ENCODE results near the gene ZBP1.

The ZBP1 gene

DNA sequence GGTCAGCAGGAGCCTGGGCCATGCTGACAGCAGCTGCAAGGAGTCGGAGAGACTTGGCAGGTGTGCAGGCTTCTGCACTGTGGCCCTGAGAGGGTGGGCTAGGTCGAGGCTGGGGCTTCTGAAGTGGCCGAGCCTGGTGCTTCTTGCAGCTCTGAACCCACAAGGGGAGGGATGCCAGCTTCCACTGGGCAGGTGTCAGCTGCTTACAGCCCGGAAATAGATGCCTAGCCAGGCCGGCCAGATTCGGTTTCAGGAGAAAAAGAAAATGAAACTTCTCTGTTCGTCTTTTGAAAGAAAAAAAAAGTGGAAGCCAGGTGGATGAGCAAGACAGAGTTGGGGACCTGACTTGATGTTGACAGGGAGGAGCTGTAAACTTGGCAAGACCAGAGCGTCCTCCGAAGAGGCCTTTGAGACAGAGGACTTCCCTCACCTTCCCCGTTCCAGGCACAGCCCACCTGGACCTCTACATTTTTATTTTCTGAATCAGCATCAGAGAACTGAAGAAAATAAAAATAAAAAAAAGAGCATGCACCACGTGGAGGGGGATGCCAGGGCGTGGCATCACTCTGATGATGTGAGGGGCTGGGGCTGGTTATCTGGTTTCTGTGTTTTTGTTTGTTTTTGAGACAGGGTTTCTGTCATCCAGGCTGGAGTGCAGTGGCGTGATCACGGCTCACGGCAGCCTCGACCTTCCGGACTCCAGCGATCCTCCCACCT, at the start of gene ZBP1:
ZBP1 (minus strand) TSS at position 153 of the 717 bp plus-strand sequence; CDS start at position 22, 131 bp downstream.
- DNase-seq, result peak; percentile 38

GRCh38 chr20:57669632-57670031, 49.4 kb upstream of the ZBP1 start:
- DNase-seq, result no peak

GRCh38 chr20:57667924-57668782, 47.9 kb upstream of the ZBP1 start:
- DNase-seq, result no peak

DNA sequence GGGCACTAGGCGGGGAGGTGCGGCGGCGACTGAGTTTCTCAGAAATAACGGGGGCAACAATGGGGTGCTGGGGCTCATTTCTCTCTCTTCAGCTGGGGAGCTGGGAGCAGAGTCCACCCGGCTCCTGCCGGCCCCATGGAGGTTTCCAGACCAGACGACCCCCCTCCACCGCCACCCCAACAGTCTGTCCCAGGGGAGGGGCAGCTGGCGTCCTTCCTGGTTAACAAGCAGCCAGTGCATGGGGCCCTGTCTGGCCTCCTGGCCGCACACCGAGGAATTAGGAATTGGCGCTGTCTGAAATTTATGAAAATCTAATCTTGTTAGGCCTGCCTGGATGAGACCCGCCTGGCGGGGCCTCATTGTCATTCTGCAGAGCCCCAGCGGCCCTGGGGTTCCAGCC, 47.2 kb upstream of the ZBP1 start:
- DNase-seq, result no peak

- DNase-seq, result no peak
Measured at GRCh38 chr20:57666834-57667157, 46.6 kb upstream of the ZBP1 start.

DNA sequence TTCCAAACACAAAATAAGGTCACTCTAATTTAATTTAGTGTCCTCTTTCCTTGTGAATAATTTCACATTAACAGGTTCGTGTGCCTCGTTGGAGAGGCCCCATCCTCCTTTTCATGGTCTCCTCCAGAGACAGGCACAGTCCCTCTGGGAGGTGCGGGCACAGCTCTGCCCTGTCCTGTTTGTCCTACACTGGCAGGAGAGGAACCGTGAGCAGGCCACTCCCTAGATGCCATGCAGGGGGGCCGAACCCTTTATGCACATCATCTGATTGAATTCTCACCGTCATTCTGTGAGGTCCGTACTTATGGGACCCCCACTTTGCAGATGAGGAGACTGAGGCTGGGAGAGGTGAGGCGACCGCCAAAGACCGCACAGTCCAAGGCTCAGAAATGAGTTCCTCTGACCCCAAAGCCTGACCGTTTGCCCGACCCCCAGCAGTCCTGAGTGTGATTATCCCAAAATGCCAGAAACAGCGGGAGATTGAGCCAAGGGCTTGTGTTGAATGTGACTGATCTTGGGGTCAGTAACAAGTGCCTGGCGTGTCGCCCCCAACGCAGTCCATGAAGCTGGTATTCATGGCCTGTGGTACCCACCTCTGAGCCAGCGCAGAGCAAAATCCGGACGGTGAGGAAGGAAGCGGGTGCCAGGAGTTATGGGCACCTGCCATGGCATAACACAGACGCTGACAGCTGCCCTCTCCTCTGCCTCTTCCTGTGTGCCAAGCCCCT, 46.0 kb upstream of the ZBP1 start:
- DNase-seq, result no peak

DNA sequence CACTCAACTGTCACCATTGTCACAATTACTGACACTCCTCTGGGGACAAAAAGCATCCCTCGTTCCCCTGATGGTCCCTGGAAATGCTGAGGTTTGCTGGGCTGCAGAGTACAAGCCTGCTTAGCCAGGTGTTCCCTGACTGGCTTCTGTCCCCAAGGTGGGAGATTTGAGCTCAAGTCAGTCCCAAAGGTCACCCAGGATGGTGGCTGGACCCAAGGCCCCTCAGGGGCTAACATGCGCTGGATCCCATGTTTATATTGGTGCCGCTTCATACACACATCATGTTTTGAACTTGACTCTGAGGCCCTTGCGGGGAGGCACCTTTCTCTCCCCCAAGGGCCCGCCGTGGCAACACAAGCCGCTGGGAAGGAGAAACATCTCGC, 45.4 kb upstream of the ZBP1 start:
- DNase-seq, result no peak

DNA sequence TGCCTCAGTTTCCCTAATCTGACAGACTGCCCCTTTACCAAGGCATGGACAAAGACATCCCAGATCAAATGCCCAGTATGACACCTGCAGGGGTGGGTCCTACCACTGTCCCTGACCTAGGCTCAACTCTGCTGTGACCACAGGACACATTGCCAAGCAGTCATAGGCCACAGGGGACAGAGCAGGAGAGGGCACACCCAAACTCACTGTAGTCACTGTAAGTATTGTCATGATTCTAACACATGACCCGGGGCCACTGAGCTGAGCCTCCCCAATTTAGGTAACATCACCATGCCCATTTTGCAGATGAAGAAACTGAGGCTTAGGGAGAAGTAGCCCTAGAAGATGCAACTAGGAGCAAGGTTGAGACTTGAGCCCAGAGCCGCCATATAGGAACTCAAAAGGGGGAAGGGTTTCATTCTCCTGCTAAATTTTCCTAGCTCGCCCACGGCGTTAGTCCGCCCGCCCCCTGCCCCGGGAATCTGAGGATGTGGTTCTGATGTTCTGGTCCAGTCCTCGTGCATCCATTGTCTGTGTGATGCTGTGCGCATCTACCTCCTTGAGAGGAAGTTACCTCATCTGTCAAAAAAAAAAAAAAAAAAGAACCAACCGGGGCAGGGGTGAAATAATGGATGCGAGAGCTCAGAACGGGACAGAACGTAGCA, 44.8 kb upstream of the ZBP1 start:
- no peak for DNase-seq

DNA sequence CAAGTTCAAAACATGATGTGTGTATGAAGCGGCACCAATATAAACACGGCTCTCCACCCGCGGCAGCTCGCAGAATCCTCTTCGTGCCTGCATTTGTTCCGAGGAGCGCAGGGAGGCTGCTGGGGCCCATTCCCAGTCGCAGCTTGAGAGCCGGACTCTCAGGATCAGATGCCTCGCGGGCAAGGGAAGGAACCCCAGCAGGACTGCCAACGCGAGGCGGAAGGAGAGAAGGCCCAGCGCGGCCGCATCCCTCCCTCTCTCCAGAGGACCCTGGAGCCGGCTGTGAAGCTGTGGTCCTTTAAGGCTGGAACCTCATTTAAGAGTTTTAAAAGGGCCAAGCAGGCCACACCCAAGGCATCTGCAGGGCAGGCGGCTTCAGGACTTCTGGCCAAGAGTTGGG, 44.2 kb upstream of the ZBP1 start:
- no peak for DNase-seq

DNA sequence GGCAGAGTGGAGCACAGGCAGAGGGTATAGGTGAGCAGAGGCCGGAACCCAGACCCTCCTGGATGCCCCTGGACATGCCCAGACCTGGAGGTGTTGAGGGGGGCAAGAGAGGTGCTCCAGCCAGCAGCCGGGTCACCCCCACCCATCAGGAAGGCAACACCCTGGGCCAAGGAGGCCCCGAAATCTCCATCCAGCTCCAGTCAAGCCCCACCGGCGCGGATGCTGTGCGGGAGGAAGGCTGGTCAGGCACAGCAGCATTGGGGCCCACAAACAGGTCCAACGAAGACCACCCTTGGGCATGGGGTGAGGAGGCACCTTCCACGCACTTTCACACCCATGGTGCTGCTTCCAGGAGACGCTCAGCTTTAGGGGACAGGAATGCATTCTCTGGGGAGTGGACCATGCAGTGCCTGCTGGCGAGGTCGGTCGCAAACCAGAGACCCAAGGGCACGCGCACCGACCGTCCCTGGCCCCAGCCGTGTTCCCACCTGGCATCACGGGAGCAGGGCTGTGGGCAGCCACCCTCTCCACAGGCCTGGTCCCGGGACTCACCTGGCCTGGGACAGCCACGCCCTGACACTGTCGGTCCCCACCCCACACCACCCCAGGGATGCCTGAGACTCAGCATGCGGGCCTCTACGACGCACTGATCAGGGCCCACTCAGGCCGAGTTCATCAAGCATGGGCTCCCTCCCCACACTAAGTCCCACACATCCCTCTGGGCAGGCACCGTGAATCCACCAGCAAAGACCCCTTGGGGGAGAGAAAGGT, 43.6 kb upstream of the ZBP1 start:
- no peak for DNase-seq

DNA sequence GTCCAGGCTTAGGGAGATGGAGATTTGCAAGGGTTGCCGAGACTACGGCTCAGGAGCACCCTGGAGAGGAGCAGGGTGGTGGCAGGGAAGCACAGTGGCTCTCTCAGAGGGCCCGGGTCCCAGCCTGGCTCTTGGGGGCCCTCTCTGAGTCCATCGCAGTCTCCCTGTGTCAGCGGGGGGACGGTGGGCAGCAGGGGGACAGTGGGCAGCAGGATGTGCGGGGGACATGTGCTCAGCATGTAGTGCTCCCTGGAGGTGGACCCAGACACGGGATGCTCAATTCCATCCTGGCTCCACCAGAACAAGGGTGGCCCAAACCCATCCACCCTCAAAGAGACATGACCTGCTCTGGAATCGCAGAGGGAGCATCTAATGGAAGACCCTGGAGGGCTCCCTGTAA, 43.0 kb upstream of the ZBP1 start:
- DNase-seq, result no peak

GRCh38 chr20:57662456-57663240, 42.4 kb upstream of the ZBP1 start:
- no peak for DNase-seq

DNA sequence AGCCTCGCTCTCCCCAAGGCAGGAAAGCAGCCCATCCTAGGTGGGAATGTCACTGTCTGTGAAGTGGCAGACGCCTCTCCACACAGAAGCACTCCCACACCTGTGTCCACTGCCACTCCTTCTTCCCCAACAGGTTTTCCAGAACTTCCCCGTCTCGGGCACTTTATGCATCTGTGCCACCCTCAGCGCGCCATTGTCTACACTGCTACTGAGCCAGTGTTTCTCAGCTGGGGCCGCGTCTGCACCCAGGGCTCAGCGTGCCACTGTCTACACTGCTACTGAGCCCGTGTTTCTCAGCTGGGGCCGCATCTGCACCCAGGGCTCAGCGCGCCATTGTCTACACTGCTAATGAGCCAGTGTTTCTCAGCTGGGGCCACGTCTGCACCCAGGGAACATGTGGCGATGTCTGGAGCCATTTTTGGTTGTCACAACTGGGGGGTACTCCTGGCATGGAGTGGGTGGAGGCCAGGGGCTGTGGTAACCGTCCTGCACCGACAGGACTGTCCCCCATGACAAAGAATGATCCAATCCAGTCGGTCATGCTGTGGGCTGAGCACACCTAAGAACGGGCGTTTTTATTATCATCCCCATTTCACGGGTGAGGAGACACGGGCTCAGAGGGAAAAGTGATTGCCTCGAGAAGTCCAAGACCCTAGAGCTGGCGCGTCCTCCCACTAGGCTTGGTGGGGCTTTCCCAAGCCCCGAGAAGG, 41.7 kb upstream of the ZBP1 start:
- DNase-seq, result no peak

DNA sequence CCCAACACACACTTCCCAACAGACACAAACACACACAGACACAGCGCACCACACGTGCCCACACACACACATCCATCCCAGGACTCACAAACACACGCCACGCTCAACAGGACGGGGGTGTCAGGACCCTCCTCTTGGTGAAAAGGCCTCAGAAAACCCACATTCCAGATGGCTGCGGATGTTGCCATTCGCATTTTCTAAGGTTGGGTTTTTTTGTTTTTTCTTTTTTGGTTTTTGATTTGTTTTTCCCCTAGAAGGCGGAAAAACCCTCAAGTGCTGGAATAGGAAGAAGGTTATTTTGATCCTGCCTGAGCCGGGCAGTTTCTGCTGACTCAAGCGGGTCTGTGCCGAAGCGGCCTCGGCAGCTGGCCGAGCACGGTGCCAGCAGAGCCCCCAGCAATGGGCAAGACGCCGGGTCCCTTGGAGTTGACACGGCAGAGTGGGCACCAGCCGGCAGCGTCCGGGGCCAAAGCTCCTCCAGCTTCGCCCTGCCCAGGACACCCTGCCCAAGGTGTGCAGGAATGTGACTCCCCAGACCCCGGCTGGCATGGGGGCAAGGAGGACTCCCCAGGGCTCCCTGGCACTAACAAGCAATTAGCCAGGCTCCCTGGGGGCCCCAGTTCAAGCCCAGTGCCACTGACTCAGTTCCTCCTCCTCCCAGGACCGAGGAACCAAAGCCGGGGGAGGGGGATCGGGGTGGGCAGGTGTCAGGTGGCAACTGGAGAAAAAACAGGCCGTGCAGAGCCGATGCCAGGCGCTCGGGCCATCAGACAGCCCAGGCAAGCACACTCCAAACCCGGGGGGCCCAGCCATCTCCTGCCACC, 40.9 kb upstream of the ZBP1 start:
- DNase-seq, result no peak

GRCh38 chr20:57660181-57660921, 40.1 kb upstream of the ZBP1 start:
- DNase-seq, result no peak

DNA sequence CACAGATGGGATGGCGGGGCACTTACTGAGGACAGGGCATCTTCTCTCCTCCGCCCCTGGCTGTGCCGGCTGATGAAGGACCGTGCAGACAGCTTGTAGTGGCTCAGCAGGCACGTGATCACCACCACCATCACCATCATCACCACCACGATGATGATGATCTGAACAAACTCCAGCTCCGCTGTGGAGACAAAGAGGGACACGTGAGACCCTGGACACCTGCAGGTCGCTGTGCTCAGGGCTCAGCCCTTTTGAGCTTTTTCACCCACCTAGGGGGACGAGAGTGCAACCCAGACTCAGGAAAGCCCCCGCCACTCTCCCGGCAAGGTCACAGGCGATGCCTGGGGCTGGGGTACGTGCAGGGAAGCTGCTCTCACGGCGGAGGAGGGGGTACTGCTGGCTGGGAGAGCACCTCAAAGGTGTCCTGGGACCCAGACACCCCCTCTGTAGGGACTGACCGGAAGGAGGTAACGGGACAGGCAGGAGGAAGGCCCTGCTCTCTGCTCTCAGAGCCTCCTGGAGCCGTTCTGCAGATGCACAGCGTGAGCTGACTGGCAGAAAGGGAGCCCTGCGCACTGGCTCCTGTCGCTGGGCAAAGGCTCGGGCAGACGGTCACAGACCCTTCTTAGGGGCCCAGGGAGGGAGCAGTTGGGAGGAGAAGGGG, 39.4 kb upstream of the ZBP1 start:
- DNase-seq, result no peak

DNA sequence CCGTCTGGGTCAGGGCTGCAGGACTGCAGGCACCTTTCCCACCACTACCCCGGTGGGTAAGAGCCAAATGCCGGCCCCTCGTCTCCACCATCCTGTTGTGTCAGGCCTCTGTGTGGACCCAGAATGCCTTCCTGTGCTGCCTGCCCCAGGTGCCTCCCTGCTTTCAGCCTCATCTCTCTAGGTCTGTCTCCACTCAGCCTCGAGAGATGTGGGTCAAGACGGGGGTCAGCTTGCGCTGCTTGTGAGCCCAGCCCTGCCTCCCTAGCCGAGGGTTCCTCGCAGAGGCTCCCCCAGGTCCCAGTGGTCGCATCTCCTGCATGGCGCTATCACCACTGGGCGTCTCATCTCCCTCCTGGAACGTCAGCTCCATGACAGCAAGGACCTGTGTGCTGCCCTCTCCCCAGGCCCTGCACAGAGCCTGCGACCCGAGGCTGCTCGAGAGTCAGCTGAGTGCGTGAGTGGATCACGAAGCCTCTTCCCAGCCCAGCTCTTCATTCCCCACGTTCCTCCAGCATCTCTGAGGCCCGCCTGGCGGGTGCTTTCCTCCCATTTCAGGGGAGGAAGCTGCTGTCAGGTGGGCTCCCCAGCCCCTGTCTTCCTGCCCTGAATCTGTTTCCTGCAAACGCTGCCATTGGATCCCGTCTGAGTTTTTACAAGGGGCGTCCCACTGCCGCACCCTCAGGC, 38.7 kb upstream of the ZBP1 start:
- no peak for DNase-seq

GRCh38 chr20:57658447-57658832, 38.2 kb upstream of the ZBP1 start:
- no peak for DNase-seq

Data from MV-4-11 (cell line).